Upper lobe of left lung (tissue), 4 donors: ENCODE measurements around the gene GALNT2.

Experiments
- CTCF ChIP-seq, 6 experiments: fragments of 450-650 bp in 4 of 6; fragments of 200-600 bp in 2 of 6; sonication (generic) in 2 of 6; IDR thresholded peaks; one replicate each; pipeline ENCODE4 v1.5.1; 2016 to 2019; ENCODE audit warnings: antibody characterized with exemption in 6 of 6
- EP300 ChIP-seq, 4 donors: sonication (generic); formaldehyde crosslinking; IDR thresholded peaks; one replicate each; pipeline ENCODE4 v1.5.1; 2017; ENCODE audit warnings: antibody characterized with exemption in 4 of 4, control low read depth in 2 of 4
- POLR2A ChIP-seq, 4 donors: fragments of 450-650 bp; IDR thresholded peaks; one replicate each; pipeline ENCODE4 v1.5.1; 2016 to 2017; ENCODE audit warnings: antibody characterized with exemption in 4 of 4, mild to moderate bottlenecking in 2 of 4
- POLR2AphosphoS5 ChIP-seq, 2 donors: sonication (generic); formaldehyde crosslinking; IDR thresholded peaks; one replicate each; pipeline ENCODE4 v1.5.1; 2017; ENCODE audit warnings: antibody characterized with exemption in 2 of 2

- no peak for TF ChIP-seq POLR2AphosphoS5 (IDR thresholded peaks at IDR 0.05)
- TF ChIP-seq POLR2A (IDR thresholded peaks at IDR 0.05), result no peak
- no peak for TF ChIP-seq CTCF (IDR thresholded peaks at IDR 0.05)
- TF ChIP-seq EP300 (IDR thresholded peaks at IDR 0.05), result no peak
These were observed 44.2 kb upstream of the GALNT2 start for GRCh38 chr1:230022666-230023380.
